SK-N-SH (cell line): Measurements from ENCODE around the gene SPATS1.

ENCODE experiments used
- CTCF ChIP-seq: fragments of 200-600 bp; sonication (generic); IDR thresholded peaks from 2 replicates; pipeline ENCODE4 v1.6.1; 2017; ENCODE audit warnings: antibody characterized with exemption, mild to moderate bottlenecking, moderate library complexity
- EP300 ChIP-seq, 2 experiments: IDR thresholded peaks; 2 replicates each; pipeline versions ENCODE4 v1.4.0 to v1.6.1; 2012; ENCODE audit warnings: borderline replicate concordance in 1 of 2, low read depth in 1 of 2, low read length in 1 of 2
- JUND ChIP-seq: IDR thresholded peaks from 2 replicates; pipeline ENCODE4 v1.4.0; 2012
- MXI1 ChIP-seq: IDR thresholded peaks from 2 replicates; pipeline ENCODE4 v1.6.1; 2012; ENCODE audit warnings: mild to moderate bottlenecking, low read depth, low read length, improper control_type of control experiment
- POLR2AphosphoS5 ChIP-seq: IDR thresholded peaks from 2 replicates; pipeline ENCODE4 v1.6.1; 2012; ENCODE audit warnings: low read depth, low read length
- RAD21 ChIP-seq: IDR thresholded peaks from 2 replicates; pipeline ENCODE4 v1.6.1; 2012; ENCODE audit warnings: mild to moderate bottlenecking, low read length
- RFX5 ChIP-seq: IDR thresholded peaks from 2 replicates; pipeline ENCODE4 v1.6.1; 2012; ENCODE audit warnings: mild to moderate bottlenecking, improper control_type of control experiment, low read length
- USF2 ChIP-seq: fragments of 150-350 bp; IDR thresholded peaks from 2 replicates; pipeline ENCODE4 v1.6.1; 2017; ENCODE audit warnings: antibody characterized with exemption, low read length, low read depth, borderline replicate concordance
- YY1 ChIP-seq: IDR thresholded peaks from 2 replicates; pipeline ENCODE4 v1.4.0; 2012; ENCODE audit warnings: low read depth, mild to moderate bottlenecking

GRCh38 chr6:44297063-44298038 lies 45.1 kb upstream of the SPATS1 start:
- TF ChIP-seq RAD21 (no peak), YY1 (no peak), CTCF (no peak), USF2 (no peak), EP300 (IDR thresholded peaks at IDR 0.05; ENCODE audit: borderline replicate concordance in 1 of 2, low read depth in 1 of 2, low read length in 1 of 2) (no peak), RFX5 (no peak), MXI1 (peak; percentile 80; the same call in 1 of the 2 replicates), POLR2AphosphoS5 (no peak), JUND (no peak)
